ENCODE results near the gene FAF1.

Gene FAF1

GRCh38 chr1:50977575-50978143 is 17.6 kb upstream of the FAF1 start:
- peak; percentile 44 for DNase-seq

- DNase-seq: peak; percentile 64
Measured at GRCh38 chr1:50976890-50977574, 17.0 kb upstream of the FAF1 start.

DNA sequence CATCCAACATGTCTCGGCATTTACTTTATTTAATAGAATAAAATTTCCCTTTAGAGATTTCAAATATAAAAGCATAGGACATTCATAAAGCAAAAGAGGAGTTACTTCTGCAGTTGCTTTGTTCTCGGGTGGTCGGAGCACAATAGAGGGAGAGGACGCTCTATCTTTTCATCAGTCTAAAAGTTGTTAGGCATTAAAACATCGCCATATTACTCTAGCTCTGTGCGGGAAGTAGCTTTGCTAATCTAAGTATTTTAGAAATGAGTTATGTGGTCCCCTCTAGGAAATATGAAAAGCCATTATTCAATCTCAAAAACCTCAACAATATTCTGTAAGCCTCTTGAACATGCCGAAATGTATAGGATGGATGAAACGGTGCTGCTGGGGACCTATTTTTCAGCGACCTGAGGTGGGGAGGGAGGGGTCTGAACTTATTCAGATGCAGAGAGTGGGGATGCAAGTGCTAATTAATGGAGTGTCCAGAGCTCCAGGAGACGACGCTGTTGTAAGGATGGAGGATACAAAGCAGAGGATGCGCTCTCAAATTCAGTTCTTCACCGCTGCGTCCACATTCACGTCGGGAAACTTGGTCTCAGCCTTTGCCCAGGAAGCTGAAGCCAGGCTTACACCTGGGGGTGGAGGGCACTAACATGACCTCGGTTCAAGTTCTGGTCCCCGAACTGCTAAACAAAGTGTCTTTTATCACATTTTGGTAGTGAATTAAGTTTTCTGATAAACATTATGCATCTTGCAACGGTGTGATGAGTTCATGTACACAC is 16.2 kb upstream of the FAF1 start:
- DNase-seq: no peak

DNA sequence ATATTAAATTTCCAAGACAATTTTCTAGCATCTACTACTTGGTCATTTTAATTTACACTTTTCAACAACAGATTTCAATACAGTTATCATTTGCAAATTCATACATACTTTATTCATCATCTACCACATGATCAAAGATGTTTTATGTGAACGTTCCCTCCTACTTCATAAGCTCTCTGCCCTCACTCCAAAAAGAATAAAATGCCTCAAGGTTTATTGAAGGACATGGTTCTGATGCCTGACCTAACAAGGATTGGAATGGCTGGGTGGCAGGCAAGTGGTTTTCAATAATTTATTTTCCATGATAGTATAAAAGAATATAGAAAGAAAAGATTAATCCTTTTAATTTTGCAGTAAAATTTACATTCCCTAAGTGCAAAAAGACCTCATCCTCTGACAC is 15.4 kb upstream of the FAF1 start:
- DNase-seq: no peak

DNA sequence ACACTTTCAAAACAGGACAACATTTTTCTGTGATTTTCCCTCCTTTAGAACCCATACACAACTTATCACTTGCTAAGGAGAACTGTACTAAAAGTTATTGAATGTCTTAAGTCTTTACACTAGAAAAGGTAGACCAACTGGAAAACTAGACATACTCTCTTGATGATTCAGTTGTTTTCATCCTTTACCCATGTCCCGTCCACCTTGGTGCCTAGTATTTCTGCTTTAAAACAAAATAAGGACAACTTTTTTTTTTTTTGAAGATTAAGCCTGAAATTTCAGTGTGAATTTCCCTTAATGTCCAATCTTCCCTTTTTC is 14.5 kb upstream of the FAF1 start:
- no peak for DNase-seq

GRCh38 chr1:50973875-50974617 is 14.0 kb upstream of the FAF1 start:
- DNase-seq: no peak

DNA sequence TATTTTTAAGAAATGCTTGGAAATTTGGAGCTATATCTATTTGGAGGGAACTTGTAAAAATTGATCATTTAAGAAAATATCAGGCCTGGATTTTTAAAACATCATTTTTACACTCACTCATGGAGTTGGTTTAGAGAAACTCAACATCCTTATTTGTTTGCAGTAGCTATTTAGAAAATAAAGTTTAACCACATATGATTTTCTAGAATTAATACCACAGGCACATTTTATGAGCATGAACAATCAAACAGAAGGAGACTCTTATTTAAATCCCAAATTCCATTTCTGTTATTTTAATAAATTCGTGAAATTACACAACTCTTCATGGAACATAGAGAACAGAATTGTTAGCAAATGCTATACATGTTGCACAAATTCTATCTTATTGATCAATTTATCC is 13.2 kb upstream of the FAF1 start:
- no peak for DNase-seq

DNA sequence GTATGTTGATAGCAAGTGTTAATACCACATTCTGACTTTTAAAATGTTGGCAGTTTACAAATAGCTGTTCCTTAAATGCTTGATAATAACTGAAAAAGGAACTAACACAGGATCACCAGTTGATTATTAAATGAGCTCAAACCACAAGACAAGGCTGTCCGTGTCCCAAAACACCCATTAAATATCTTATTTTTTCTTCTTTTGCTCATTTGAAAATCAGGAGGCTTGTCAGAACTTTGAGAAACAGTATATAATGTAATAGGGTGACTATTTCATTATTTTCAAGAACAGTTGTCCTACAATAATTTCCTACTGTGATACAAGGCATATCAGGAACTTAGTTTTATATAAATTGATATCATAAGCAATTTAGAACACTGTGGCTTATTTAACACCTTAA is 12.7 kb upstream of the FAF1 start:
- DNase-seq: peak; percentile 35

DNA sequence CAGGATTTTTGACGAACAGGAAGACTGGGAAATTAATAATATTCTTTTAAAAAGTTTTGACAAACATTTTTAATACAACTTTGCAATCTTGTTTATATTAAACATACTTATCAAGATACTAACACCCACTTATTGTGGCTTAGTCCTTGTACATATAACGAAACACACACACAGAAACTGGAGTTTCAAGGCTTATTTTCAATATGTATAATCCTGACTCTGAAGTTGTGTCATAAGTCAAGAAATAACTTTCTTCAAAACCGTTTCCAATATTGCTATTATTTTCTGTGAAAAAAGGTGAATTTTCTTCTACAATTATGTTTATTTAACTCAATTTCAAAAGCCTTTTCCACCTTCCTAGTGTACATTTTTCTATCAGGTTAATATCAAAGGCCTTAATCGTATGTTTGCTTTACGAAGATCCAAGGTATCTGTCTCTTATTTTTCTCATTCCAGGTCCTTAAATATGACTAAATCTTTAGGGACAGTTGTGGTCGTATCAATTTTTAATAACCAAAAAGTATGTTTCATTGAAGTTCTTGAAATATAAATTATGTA is 11.8 kb upstream of the FAF1 start:
- no peak for DNase-seq

DNA sequence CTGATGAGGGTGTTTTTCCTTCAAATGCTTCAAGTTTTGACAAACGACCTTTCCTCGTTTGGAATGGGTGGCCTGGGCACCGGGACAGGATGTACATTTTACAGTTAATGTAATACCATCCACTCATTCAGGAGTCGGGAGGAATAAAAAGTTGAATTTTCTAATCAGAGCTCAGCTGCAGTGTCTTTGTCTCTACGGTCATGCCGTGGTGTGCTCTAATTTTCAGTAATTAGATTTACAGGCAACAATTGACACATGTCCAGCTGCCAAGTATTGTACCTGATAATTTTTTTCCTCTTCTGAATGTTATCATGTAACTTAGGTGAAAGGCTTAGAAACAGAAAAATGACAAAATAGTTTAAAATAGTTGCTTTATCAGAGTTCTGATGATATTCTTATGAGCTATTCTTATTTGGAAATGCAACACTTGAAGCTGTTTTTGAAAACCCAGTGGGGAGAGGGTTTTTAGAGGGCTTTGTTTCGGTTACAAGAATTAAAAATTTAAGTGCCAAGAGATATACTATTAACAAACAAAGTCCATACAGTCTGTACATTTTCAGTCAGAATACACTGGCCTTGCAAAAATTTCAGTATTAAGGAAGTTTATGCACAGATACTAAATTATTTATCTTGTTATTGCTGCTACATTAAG is 11.0 kb upstream of the FAF1 start:
- DNase-seq: peak; percentile 33

GRCh38 chr1:50970509-50970887 is 10.4 kb upstream of the FAF1 start:
- DNase-seq: no peak

DNA sequence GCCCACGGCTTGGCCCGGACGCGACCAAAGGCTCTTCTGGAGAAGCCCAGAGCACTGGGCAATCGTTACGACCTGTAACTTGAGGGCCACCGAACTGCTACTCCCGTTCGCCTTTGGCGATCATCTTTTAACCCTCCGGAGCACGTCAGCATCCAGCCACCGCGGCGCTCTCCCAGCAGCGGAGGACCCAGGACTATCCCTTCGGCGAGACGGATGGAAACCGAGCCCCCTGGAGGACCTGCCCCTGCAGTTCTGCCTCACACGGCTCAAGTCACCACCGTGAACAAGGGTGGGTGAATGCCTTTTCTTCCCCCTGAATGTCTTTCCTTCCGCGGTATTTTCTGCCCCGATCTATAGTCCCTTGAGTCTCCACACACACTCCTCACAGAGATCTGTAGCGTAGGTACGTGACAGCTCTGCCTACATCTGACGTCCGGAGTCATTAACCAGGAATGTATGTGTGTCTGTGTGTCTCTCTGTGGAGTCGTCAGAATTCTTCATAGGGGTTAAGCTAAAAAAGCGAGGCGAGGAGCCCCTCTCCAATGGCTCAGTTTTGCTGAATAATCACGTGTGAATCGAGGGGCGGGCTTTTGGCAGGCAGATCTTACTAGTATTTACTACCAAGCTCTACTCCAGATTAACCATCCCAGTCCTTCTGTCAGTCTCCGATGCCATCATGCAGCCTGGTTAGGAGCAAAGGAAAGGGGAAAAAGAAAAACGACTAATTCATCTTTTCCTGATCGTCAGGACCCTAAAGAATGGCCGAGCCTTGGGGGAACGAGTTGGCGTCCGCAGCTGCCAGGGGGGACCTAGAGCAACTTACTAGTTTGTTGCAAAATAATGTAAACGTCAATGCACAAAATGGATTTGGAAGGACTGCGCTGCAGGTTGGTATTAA is 9.8 kb upstream of the FAF1 start, which contains the start of gene CDKN2C:
CDKN2C (plus strand) TSS at position 635 of the 898 bp plus-strand sequence; CDS start at position 759, 124 bp downstream.
- DNase-seq: peak; percentile 91

- DNase-seq: peak; percentile 83
Measured at GRCh38 chr1:50968821-50969610, 8.9 kb upstream of the FAF1 start.

DNA sequence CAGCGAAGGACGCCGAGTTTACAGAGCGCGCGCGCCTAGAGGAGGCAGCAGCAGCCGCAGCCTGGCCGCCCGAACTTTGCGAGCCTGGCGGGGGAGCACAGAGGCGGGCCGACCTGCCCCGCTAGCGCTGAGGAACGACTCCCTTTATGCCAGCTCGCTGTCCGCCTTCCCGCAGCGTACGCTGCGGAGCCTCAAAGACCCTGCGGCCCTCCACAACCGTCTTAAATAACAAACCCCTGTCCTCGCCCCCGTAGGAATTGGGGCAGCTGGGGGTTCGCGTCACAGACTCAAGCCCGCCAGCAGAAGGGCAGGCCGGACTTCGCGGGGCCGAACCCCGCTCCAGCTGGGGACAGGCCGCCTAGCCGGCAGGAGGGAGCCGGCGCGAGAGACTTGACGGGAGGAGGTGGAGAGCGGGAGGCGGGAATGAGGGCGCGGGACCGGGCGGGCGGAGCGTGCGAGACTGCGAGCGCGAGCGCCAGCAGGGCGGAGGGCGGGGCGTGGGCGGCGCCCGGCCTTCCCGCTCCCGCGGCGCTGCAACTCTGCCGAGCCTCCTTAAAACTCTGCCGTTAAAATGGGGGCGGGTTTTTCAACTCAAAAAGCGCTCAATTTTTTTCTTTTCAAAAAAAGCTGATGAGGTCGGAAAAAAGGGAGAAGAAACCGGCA is 8.2 kb upstream of the FAF1 start:
- DNase-seq: peak; percentile 94

DNA sequence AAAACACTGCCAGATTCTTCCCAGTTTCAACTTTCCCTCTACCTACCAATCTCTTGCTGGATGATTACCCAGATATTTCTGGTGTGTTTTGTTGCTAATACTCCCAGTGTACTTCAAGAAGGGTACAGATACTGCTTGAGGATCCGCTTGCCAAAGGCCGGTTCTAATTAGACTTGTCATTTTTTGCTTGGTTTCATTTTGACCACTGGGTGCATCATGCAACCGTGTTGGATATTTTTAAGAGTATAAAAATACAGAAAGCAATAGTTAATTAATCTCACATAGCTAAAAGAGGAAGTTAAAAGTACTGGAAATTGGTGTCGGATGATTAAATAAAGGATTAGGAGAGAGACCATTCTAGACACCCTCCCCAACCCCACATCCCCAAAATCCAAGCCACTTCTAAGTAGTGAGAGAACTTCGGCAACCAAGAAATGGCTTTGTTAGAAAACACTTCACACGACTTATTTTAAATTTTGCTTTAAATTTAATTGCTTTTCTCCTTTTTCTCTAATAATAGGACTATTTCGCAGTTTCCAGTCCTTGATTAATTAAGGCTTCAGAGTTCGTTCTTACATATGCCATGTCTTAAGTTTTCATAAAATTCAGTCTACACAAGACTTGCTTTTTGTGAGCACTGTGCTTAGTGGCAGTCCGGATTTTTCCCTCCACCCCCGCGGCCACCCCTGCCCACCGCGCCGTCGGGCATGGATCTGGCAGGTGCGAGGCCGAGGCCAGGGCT is 7.5 kb upstream of the FAF1 start:
- DNase-seq: peak; percentile 60

DNA sequence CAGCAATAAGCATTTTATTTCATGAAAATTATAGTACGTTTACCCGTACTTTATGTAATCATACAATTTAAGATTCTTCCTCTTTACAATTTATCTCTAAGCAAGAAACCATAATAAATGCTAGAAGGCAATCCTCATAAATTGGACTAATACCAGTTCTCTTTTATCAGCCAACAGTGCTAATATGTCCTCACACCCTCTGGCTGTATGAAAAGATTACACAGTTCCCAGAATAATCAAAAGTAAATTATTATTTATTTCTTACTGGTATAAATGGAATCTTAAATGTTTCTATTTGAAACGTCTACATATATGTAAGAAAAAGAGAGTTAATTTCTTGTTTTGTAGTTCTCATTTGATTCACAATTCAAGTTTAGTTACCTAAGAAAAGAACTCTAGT is 6.9 kb upstream of the FAF1 start:
- DNase-seq: peak; percentile 67

DNA sequence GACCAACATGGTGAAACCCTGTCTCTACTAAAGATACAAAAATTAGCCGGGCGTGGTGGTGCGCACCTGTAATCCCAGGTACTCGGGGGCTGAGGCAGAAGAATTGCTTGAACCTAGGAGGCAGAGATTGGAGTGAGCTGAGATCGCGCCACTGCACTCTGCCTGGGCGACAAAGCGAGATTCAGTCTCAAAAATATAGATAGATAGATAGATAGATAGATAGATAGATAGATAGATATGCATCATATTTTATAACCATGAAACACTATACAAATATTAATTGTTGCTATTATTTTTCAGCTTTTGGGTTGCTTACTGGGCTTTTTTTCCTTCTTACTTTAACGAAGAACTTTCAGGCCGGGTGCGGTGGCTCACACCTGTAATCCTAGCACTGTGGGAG is 4.8 kb upstream of the FAF1 start:
- no peak for DNase-seq

GRCh38 chr1:50959303-50959912 is 659 bp downstream of the FAF1 start:
- peak; percentile 69 for DNase-seq

- DNase-seq: no peak
Measured at GRCh38 chr1:50955116-50955515, 5.0 kb downstream of the FAF1 start.

All from hematopoietic multipotent progenitor cell treated with erythropoietin and hydrocortisone succinate and interleukin-3 and kit ligand, for 6 days (in vitro differentiated cells).